Brain microvascular endothelial cell (primary cell): ENCODE results near the gene SPECC1.

ENCODE experiments used
- DNase-seq: peaks from one replicate; pipeline ENCODE4 v3.0.0-alpha.2; 2020
- H3K27ac ChIP-seq: fragments of 250-450 bp; sonication (Bioruptor Pico); 2 replicates; pipeline ENCODE4 v1.5.1; 2020; ENCODE audit warnings: mild to moderate bottlenecking, moderate library complexity
- H3K27me3 ChIP-seq: fragments of 250-450 bp; sonication (Bioruptor Pico); replicated peaks from 2 replicates; pipeline ENCODE4 v1.5.1; 2020; ENCODE audit warnings: mild to moderate bottlenecking
- H3K36me3 ChIP-seq: fragments of 250-450 bp; sonication (Bioruptor Pico); replicated peaks from 2 replicates; pipeline ENCODE4 v1.5.1; 2020; ENCODE audit warnings: mild to moderate bottlenecking
- H3K4me3 ChIP-seq: 2 replicates; pipeline ENCODE4 v1.5.1; 2011; ENCODE audit warnings: low read depth, mild to moderate bottlenecking, control low read depth, low read length, moderate library complexity
- CTCF ChIP-seq: IDR thresholded peaks from 2 replicates; pipeline ENCODE4 v1.5.1; 2011; ENCODE audit warnings: low read depth, mild to moderate bottlenecking, moderate library complexity, low read length, control low read depth, inconsistent platforms; ENCODE audit errors: missing control alignments
- in situ Hi-C: cut with HindIII; loops from 2 replicates; pipeline ENCODE4 v1.10.0; 2017; ENCODE audit warnings: low sequenced_read_pairs, low pct_ligation_motif_present

The SPECC1 gene

GRCh38 chr17:20241855-20242254 lies 232.7 kb downstream of the SPECC1 start:
- Histone ChIP-seq H3K27ac (no peak overlapping the region), H3K4me3 (no peak overlapping the region), H3K36me3 (no peaks in the 10 kb centered on the region), H3K27me3 (no peaks in the 10 kb centered on the region)
- DNase-seq: no peak
- in situ Hi-C loops: no loop called here
- TF ChIP-seq CTCF: no peak

- no peak for TF ChIP-seq CTCF
- no peaks in the 10 kb centered on the region for H3K27me3 ChIP-seq
- no peak for DNase-seq
- H3K36me3 ChIP-seq: no peaks in the 10 kb centered on the region
- no peak overlapping the region for H3K4me3 ChIP-seq
- in situ Hi-C loops: no loop called here
- H3K27ac ChIP-seq: no peak overlapping the region
Observed at GRCh38 chr17:20242271-20242670, 233.1 kb downstream of the SPECC1 start.

- no peak for DNase-seq
Observed at GRCh38 chr17:20243524-20243923, 234.4 kb downstream of the SPECC1 start.

GRCh38 chr17:20244671-20245070 lies 235.5 kb downstream of the SPECC1 start:
- Histone ChIP-seq H3K27ac (no peak overlapping the region), H3K4me3 (no peak overlapping the region), H3K27me3 (no peaks in the 10 kb centered on the region), H3K36me3 (no peaks in the 10 kb centered on the region)
- in situ Hi-C loops: no loop called here
- no peak for DNase-seq
- TF ChIP-seq CTCF: no peak

More at GRCh38 chr17:20243524-20243923, 234.4 kb downstream of the SPECC1 start:
- H3K27me3 ChIP-seq: no peaks in the 10 kb centered on the region
- in situ Hi-C loops: no loop called here
- H3K27ac ChIP-seq: no peak overlapping the region
- TF ChIP-seq CTCF: no peak
- H3K36me3 ChIP-seq: no peaks in the 10 kb centered on the region
- H3K4me3 ChIP-seq: no peak overlapping the region

GRCh38 chr17:20246692-20247091 lies 237.5 kb downstream of the SPECC1 start:
- Histone ChIP-seq H3K27me3 (no peaks in the 10 kb centered on the region), H3K36me3 (no peaks in the 10 kb centered on the region), H3K27ac (no peak overlapping the region), H3K4me3 (no peak overlapping the region)
- in situ Hi-C loops: no loop called here
- no peak for DNase-seq
- no peak for TF ChIP-seq CTCF

- Histone ChIP-seq H3K27ac (no peak overlapping the region), H3K4me3 (no peak overlapping the region), H3K27me3 (no peaks in the 10 kb centered on the region), H3K36me3 (no peaks in the 10 kb centered on the region)
- DNase-seq: no peak
- no peak for TF ChIP-seq CTCF
- in situ Hi-C loops: no loop called here
Observed at GRCh38 chr17:20253323-20253722, 244.2 kb downstream of the SPECC1 start.
